DLD1 (cell line): ENCODE data around the gene ART4.

Source experiments
- in situ Hi-C: cut with HindIII; loops from 2 replicates; pipeline ENCODE4 v1.10.0; 2017; ENCODE audit warnings: low sequenced_read_pairs

The ART4 gene

GRCh38 chr12:14811486-14811885 is 31.8 kb downstream of the ART4 start:
- in situ Hi-C loops = no loop called here

GRCh38 chr12:14810953-14811483 is 32.3 kb downstream of the ART4 start:
- in situ Hi-C loops = no loop called here

GRCh38 chr12:14810167-14810952 is 33.0 kb downstream of the ART4 start:
- in situ Hi-C loops = no loop called here

GRCh38 chr12:14803830-14804160 is 39.5 kb downstream of the ART4 start:
- in situ Hi-C loops = no loop called here

GRCh38 chr12:14803011-14803829 is 40.1 kb downstream of the ART4 start, which contains the start of the genes C12orf60 and WBP11:
Gene C12orf60 (plus strand): TSS chr12:14803670. CDS start chr12:14822936, 19,266 bp downstream.
Gene WBP11 (minus strand): TSS chr12:14803478. CDS start chr12:14801383, 2,095 bp downstream.
- in situ Hi-C loops = no loop called here

- in situ Hi-C loops = no loop called here
Observed at GRCh38 chr12:14802721-14803010, 40.7 kb downstream of the ART4 start.

- in situ Hi-C loops = no loop called here
Observed at GRCh38 chr12:14802247-14802646, 41.1 kb downstream of the ART4 start.

- in situ Hi-C loops = no loop called here
Observed at GRCh38 chr12:14795028-14795448, 48.3 kb downstream of the ART4 start.

- in situ Hi-C loops = no loop called here
Observed at GRCh38 chr12:14785568-14785967, 57.8 kb downstream of the ART4 start.

GRCh38 chr12:14784471-14784870 is 58.9 kb downstream of the ART4 start:
- in situ Hi-C loops = no loop called here

- in situ Hi-C loops = no loop called here
Observed at GRCh38 chr12:14782756-14783155, 60.6 kb downstream of the ART4 start.

GRCh38 chr12:14781563-14781962 is 61.8 kb downstream of the ART4 start:
- in situ Hi-C loops = no loop called here

- in situ Hi-C loops = no loop called here
Observed at GRCh38 chr12:14780859-14781258, 62.5 kb downstream of the ART4 start.

- in situ Hi-C loops = no loop called here
Observed at GRCh38 chr12:14779834-14780233, 63.5 kb downstream of the ART4 start.

GRCh38 chr12:14777271-14777670 is 66.1 kb downstream of the ART4 start:
- in situ Hi-C loops = no loop called here

- in situ Hi-C loops = no loop called here
Observed at GRCh38 chr12:14776236-14776961, 66.9 kb downstream of the ART4 start.

- in situ Hi-C loops = no loop called here
Observed at GRCh38 chr12:14775636-14775980, 67.7 kb downstream of the ART4 start.
